Activated gamma-delta T cell treated with anti-CD3 and anti-CD28 coated beads, Interleukin-2, amount 50 U/mL, for 16 hours (primary cell): ENCODE results near the gene PRPF6.

Experiments used
- DNase-seq: peaks from one replicate; pipeline ENCODE4 v3.0.0-alpha.2; 2020; ENCODE audit warnings: low read depth

The PRPF6 gene

GRCh38 chr20:63945921-63946920 lies 34.7 kb upstream of the PRPF6 start:
- DNase-seq: no peak

GRCh38 chr20:63946986-63947637 lies 33.8 kb upstream of the PRPF6 start:
- DNase-seq: no peak

GRCh38 chr20:63947638-63948456 lies 33.1 kb upstream of the PRPF6 start:
- DNase-seq: no peak

GRCh38 chr20:63950701-63951397 lies 30.1 kb upstream of the PRPF6 start:
- no peak for DNase-seq

GRCh38 chr20:63951398-63952209 lies 29.3 kb upstream of the PRPF6 start:
- no peak for DNase-seq

- no peak for DNase-seq
Measured at GRCh38 chr20:63952210-63952535, 28.8 kb upstream of the PRPF6 start.

GRCh38 chr20:63952769-63953168 lies 28.2 kb upstream of the PRPF6 start:
- no peak for DNase-seq

GRCh38 chr20:63953764-63954429 lies 27.0 kb upstream of the PRPF6 start:
- DNase-seq: no peak

GRCh38 chr20:63955281-63955826 lies 25.6 kb upstream of the PRPF6 start:
- DNase-seq: no peak

- peak; percentile 82 for DNase-seq
Measured at GRCh38 chr20:63955827-63956663, 24.9 kb upstream of the PRPF6 start, which contains the start of gene UCKL1. UCKL1 (minus strand) TSS chr20:63956416; CDS start chr20:63956372, 44 bp downstream.

- no peak for DNase-seq
Measured at GRCh38 chr20:63956664-63957003, 24.3 kb upstream of the PRPF6 start.

- peak; percentile 59 for DNase-seq
Measured at GRCh38 chr20:63957004-63957689, 23.8 kb upstream of the PRPF6 start.

- DNase-seq: no peak
Measured at GRCh38 chr20:63957690-63958441, 23.1 kb upstream of the PRPF6 start.

- no peak for DNase-seq
Measured at GRCh38 chr20:63958471-63958870, 22.5 kb upstream of the PRPF6 start.

GRCh38 chr20:63958964-63959698 lies 21.8 kb upstream of the PRPF6 start:
- no peak for DNase-seq

GRCh38 chr20:63959699-63960075 lies 21.2 kb upstream of the PRPF6 start:
- DNase-seq: no peak
